MCF 10A (cell line): ENCODE data around the gene KCNA5. TPM values are rescaled to one million over a fixed set of nuclear protein-coding genes. Genes with fewer than 3 reads are reported as not detected.

ENCODE experiments used
- BruUV-seq: library from RNA; stranded (reverse); fragments of 400-500 nt; replicated peaks from 2 replicates; lab custom pipeline; 2021; lab: Mats Ljungman, UMichigan
- CTCF ChIA-PET: fragments of 300-600 bp; sonication (Branson Sonifier 250); formaldehyde crosslinking; extraction: SDS; loops from one replicate; lab custom pipeline; 2021; ENCODE audit warnings: antibody characterized with exemption, inconsistent platforms; lab: Yijun Ruan, JAX
- POLR2A ChIA-PET: fragments of 300-600, 350-650 bp; sonication (Branson Sonifier 250); formaldehyde crosslinking; extraction: SDS; loops from one replicate; lab custom pipeline; 2020; ENCODE audit warnings: antibody characterized with exemption, inconsistent platforms; lab: Yijun Ruan, JAX
- DNase-seq: peaks from one replicate; pipeline ENCODE4 v3.0.0-alpha.2; 2018; ENCODE audit not compliant: unreplicated experiment
- H3K27ac Mint-ChIP-seq: one replicate; pipeline ENCODE4 v1.8.0; 2022; ENCODE audit warnings: mild to moderate bottlenecking, low read depth, mixed read lengths; ENCODE audit not compliant: unreplicated experiment
- H3K27me3 Mint-ChIP-seq: one replicate; pipeline ENCODE4 v1.8.0; 2022; ENCODE audit warnings: mixed read lengths; ENCODE audit not compliant: insufficient read depth, unreplicated experiment
- H3K36me3 Mint-ChIP-seq: one replicate; pipeline ENCODE4 v1.8.0; 2022; ENCODE audit warnings: mild to moderate bottlenecking, moderate library complexity, mixed read lengths; ENCODE audit not compliant: insufficient read depth, unreplicated experiment
- H3K4me1 Mint-ChIP-seq: one replicate; pipeline ENCODE4 v1.8.0; 2022; ENCODE audit warnings: mixed read lengths; ENCODE audit not compliant: insufficient read depth, unreplicated experiment
- H3K4me3 Mint-ChIP-seq: one replicate; pipeline ENCODE4 v1.8.0; 2022; ENCODE audit warnings: mild to moderate bottlenecking, moderate library complexity, mixed read lengths; ENCODE audit not compliant: unreplicated experiment
- H3K9me3 Mint-ChIP-seq: one replicate; pipeline ENCODE4 v1.8.0; 2022; ENCODE audit warnings: mixed read lengths; ENCODE audit not compliant: unreplicated experiment
- CTCF ChIP-seq: fragments of 200-600 bp; IDR thresholded peaks from one replicate; pipeline ENCODE4 v1.8.0; 2022; ENCODE audit warnings: antibody characterized with exemption, mild to moderate bottlenecking; ENCODE audit not compliant: unreplicated experiment
- intact Hi-C: fragments of 100-400 bp; cut with micrococcal nuclease; formaldehyde crosslinking; loops from 2 replicates; pipeline ENCODE4 v1.14.1; 2022
- total RNA-seq: library from RNA; stranded (reverse); gene quantifications from 2 replicates; pipeline ENCODE4 v1.2.3, GENCODE V29; 2022

KCNA5 gene
- total RNA-seq, 1 experiment from 2014 or later: not detected

- POLR2A ChIA-PET: no interaction called here
- Mint-ChIP-seq H3K4me3 (no peak overlapping the region), H3K4me1 (no peaks in the 10 kb centered on the region), H3K36me3 (no peaks in the 10 kb centered on the region), H3K9me3 (peaks cover 16% of the 10 kb centered on the region), H3K27me3 (no peaks in the 10 kb centered on the region), H3K27ac (no peak overlapping the region)
- TF ChIP-seq CTCF: no peak
- DNase-seq: no peak
- CTCF ChIA-PET: interaction anchor here (0.8 to 1.0 kb wide), 2 partner anchors 11 to 29 kb away, joined by 3 to 4 read pairs; no protein-coding TSS in a partner anchor
- no TSS peak for BruUV-seq
- intact Hi-C loops: no loop called here
These were observed 8.7 kb downstream of the KCNA5 start for GRCh38 chr12:5052348-5052747.

- no peak for DNase-seq
- no peaks in the 10 kb centered on the region for H3K27me3 Mint-ChIP-seq
- POLR2A ChIA-PET: no interaction called here
- no TSS peak for BruUV-seq
- H3K4me3 Mint-ChIP-seq: no peak overlapping the region
- no peaks in the 10 kb centered on the region for H3K36me3 Mint-ChIP-seq
- H3K27ac Mint-ChIP-seq: no peak overlapping the region
- intact Hi-C loops: no loop called here
- TF ChIP-seq CTCF: no peak
- CTCF ChIA-PET: interaction anchor here (0.6 to 1.2 kb wide), 2 partner anchors 24 to 210 kb away, joined by 3 to 6 read pairs; no protein-coding TSS in a partner anchor
- peaks cover 40% of the 10 kb centered on the region for H3K9me3 Mint-ChIP-seq
- no peaks in the 10 kb centered on the region for H3K4me1 Mint-ChIP-seq
These were observed 15.7 kb downstream of the KCNA5 start for GRCh38 chr12:5059358-5059757.

- no peak for TF ChIP-seq CTCF
- BruUV-seq: no TSS peak
- CTCF ChIA-PET: no interaction called here
- intact Hi-C loops: no loop called here
- H3K27ac Mint-ChIP-seq: no peak overlapping the region
- H3K9me3 Mint-ChIP-seq: peaks cover 42% of the 10 kb centered on the region
- no peak for DNase-seq
- no peaks in the 10 kb centered on the region for H3K4me1 Mint-ChIP-seq
- H3K4me3 Mint-ChIP-seq: no peak overlapping the region
- H3K36me3 Mint-ChIP-seq: no peaks in the 10 kb centered on the region
- H3K27me3 Mint-ChIP-seq: no peaks in the 10 kb centered on the region
- POLR2A ChIA-PET: no interaction called here
These were observed 17.3 kb downstream of the KCNA5 start for GRCh38 chr12:5060958-5061357.

GRCh38 chr12:5063149-5063548 is 19.5 kb downstream of the KCNA5 start:
- Mint-ChIP-seq H3K27ac (no peak overlapping the region), H3K4me1 (no peaks in the 10 kb centered on the region), H3K4me3 (no peak overlapping the region), H3K36me3 (no peaks in the 10 kb centered on the region), H3K27me3 (no peaks in the 10 kb centered on the region), H3K9me3 (peaks cover 34% of the 10 kb centered on the region)
- DNase-seq: no peak
- ChIA-PET POLR2A (no interaction called here), CTCF (interaction anchor here (0.5 to 2.0 kb wide), 3 partner anchors 11 to 657 kb away, joined by 3 to 5 read pairs (median 4); no protein-coding TSS in a partner anchor)
- TF ChIP-seq CTCF: no peak
- no TSS peak for BruUV-seq
- intact Hi-C loops: no loop called here
